ENCODE results near the gene CDC5L. TPM values are rescaled to one million over a fixed set of nuclear protein-coding genes. Genes with fewer than 3 reads are reported as not detected.

Gene CDC5L
- total and polyA plus RNA-seq, 8 donors, result 16.5 to 38.0 (median 35.5) TPM

DNA sequence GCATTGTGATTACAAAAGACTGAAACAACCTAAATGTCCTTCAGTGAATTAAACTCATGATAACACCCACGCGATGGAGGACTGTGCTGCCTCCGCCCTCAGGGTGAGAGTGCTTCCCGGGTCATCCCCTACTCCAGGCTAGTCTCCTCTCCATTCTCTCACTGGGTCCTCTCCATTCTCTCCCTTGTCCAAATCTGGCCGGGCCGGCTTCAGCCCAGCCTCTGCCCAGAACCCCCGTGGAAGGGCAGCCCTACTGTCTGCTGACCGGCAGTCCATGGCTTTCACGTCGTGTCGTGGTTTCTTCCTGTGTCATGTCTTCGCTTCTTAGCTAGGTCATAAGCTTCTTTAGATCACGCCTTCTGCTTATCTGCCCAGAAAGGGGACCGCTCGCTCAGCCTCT lies 74.8 kb downstream of the CDC5L start:
- H3K27me3 ChIP-seq, result no peaks in the 10 kb centered on the region
- H3K4me3 ChIP-seq, result no peak overlapping the region
- no peak for DNase-seq
- TF ChIP-seq, protein P1, sequence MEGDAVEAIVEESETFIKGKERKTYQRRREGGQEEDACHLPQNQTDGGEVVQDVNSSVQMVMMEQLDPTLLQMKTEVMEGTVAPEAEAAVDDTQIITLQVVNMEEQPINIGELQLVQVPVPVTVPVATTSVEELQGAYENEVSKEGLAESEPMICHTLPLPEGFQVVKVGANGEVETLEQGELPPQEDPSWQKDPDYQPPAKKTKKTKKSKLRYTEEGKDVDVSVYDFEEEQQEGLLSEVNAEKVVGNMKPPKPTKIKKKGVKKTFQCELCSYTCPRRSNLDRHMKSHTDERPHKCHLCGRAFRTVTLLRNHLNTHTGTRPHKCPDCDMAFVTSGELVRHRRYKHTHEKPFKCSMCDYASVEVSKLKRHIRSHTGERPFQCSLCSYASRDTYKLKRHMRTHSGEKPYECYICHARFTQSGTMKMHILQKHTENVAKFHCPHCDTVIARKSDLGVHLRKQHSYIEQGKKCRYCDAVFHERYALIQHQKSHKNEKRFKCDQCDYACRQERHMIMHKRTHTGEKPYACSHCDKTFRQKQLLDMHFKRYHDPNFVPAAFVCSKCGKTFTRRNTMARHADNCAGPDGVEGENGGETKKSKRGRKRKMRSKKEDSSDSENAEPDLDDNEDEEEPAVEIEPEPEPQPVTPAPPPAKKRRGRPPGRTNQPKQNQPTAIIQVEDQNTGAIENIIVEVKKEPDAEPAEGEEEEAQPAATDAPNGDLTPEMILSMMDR (IDR thresholded peaks at IDR 0.05), result no peak
- H3K36me3 ChIP-seq, result no peaks in the 10 kb centered on the region
- no peak overlapping the region for H3K27ac ChIP-seq
- intact Hi-C loops (cut with DNase I), result no loop called here
- H3K9me3 ChIP-seq, result no peaks in the 10 kb centered on the region
- peaks cover 4 to 5% of the 10 kb centered on the region in 2 donors for H3K4me1 ChIP-seq
- no peak for ATAC-seq

GRCh38 chr6:44462797-44463727 lies 75.6 kb downstream of the CDC5L start:
- Histone ChIP-seq H3K9me3 (no peaks in the 10 kb centered on the region), H3K27ac (no peak overlapping the region), H3K4me3 (no peak overlapping the region), H3K4me1 (peaks cover 0 to 5% of the 10 kb centered on the region in 2 donors), H3K36me3 (no peaks in the 10 kb centered on the region), H3K27me3 (no peaks in the 10 kb centered on the region)
- ATAC-seq, result no peak
- intact Hi-C loops (cut with DNase I), result no loop called here
- no peak for DNase-seq
- TF ChIP-seq, protein P1 (IDR thresholded peaks at IDR 0.05), result no peak

GRCh38 chr6:44463728-44464450 lies 76.4 kb downstream of the CDC5L start:
- TF ChIP-seq, protein P1 (IDR thresholded peaks at IDR 0.05), result no peak
- intact Hi-C loops (cut with DNase I), result no loop called here
- Histone ChIP-seq H3K36me3 (no peaks in the 10 kb centered on the region), H3K27me3 (no peaks in the 10 kb centered on the region), H3K4me1 (peaks cover 0 to 5% of the 10 kb centered on the region in 2 donors), H3K4me3 (no peak overlapping the region), H3K9me3 (no peaks in the 10 kb centered on the region), H3K27ac (no peak overlapping the region)
- ATAC-seq (no peak), DNase-seq (no peak)

GRCh38 chr6:44464527-44465310 lies 77.2 kb downstream of the CDC5L start:
- TF ChIP-seq, protein P1 (IDR thresholded peaks at IDR 0.05), result no peak
- DNase-seq (no peak), ATAC-seq (peak; percentile 77)
- H3K36me3 ChIP-seq, result no peaks in the 10 kb centered on the region
- H3K4me3 ChIP-seq, result no peak overlapping the region
- H3K27me3 ChIP-seq, result no peaks in the 10 kb centered on the region
- no peaks in the 10 kb centered on the region for H3K9me3 ChIP-seq
- H3K4me1 ChIP-seq, result peaks cover 0 to 7% of the 10 kb centered on the region in 2 donors
- intact Hi-C loops (cut with DNase I), result no loop called here
- H3K27ac ChIP-seq, result no peak overlapping the region

All from left lung (tissue), 10 donors.